ENCODE results near the gene DEUP1.
A peak's percentile ranks its signal among the peaks of the same experiment; 100 is the strongest.

DEUP1 gene, protein sequence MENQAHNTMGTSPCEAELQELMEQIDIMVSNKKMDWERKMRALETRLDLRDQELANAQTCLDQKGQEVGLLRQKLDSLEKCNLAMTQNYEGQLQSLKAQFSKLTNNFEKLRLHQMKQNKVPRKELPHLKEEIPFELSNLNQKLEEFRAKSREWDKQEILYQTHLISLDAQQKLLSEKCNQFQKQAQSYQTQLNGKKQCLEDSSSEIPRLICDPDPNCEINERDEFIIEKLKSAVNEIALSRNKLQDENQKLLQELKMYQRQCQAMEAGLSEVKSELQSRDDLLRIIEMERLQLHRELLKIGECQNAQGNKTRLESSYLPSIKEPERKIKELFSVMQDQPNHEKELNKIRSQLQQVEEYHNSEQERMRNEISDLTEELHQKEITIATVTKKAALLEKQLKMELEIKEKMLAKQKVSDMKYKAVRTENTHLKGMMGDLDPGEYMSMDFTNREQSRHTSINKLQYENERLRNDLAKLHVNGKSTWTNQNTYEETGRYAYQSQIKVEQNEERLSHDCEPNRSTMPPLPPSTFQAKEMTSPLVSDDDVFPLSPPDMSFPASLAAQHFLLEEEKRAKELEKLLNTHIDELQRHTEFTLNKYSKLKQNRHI

DNA sequence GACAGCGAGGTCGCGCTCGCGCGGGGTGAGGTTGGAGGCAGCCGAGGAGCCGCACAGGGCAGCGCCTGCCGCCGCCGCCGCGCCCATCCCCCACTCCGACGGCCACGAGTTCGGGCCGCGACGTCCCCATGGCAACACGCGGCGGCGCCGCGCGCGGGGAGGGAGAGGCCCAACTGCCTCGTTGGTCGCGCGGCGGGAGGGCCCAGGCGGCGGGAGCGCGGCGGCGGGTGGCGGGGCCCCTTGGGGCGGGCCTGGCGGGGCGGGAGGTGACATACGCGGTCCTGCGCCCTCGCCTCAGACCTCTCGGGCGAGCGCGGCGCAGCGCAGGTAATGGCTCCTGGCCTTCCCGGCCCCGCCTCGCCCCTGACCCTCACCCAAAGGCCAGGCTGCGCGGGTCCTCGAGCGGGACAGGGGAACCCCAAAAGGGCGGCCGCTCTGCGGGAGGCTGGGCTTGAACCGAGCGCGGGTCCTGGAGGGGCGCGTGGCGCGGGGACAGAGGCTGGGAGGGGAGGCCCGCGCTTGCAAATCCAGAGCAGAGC, at the start of gene DEUP1:
TSS of gene DEUP1 (plus strand) at position 297 of the 539 bp plus-strand sequence. CDS start 1,518 bp downstream, outside the sequence.
- H3K27me3 ChIP-seq (ENCODE audit: control insufficient read depth in 2 of 2, insufficient read depth in 2 of 2, low read length in 2 of 2) = peaks cover 3 to 5% of the 10 kb centered on the region in 2 donors
- H3K36me3 ChIP-seq (ENCODE audit: control insufficient read depth in 2 of 2, insufficient read depth in 2 of 2, low read length in 2 of 2) = no peaks in the 10 kb centered on the region
- H3K4me3 ChIP-seq (ENCODE audit: low read length in 2 of 2) = peak within 1 kb of the TSS; percentile 54 to 61
- no peak within 1 kb of the TSS for H3K27ac ChIP-seq (ENCODE audit: low read depth in 2 of 2, low read length in 2 of 2)
- no peaks in the 10 kb centered on the region for H3K9me3 ChIP-seq (ENCODE audit: control insufficient read depth in 2 of 2, low read length in 2 of 2)
- no peak within 1 kb of the TSS for H3K9ac ChIP-seq (ENCODE audit: low read depth in 1 of 2, low read length in 2 of 2)
- peaks cover 0 to 4% of the 10 kb centered on the region in 2 donors for H3K4me1 ChIP-seq (ENCODE audit: control insufficient read depth in 2 of 2, insufficient read depth in 2 of 2, low read length in 2 of 2)

DNA sequence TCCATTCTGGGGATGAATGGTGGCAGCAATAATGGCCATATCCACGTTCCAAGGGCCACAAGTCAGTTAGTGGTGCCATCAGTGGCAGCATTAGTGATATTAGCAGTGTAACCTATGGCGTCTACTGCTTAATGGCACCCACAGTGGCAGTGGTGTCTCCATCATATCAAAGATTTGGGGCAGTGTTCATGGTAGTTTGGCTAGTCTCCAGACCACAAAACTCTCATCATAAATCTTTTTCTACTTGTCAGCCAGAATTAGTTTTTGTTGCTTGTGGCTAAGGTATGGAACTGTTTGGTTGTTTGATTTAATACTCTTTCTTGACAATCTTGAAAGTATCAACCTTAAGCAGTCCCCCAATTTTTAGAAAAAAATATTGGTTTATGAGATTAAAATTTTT, 45.1 kb upstream of the DEUP1 start:
- Histone ChIP-seq H3K27me3 (ENCODE audit: control insufficient read depth in 2 of 2, insufficient read depth in 2 of 2, low read length in 2 of 2) (no peaks in the 10 kb centered on the region), H3K27ac (ENCODE audit: low read depth in 2 of 2, low read length in 2 of 2) (no peak overlapping the region), H3K9me3 (ENCODE audit: control insufficient read depth in 2 of 2, low read length in 2 of 2) (no peaks in the 10 kb centered on the region), H3K4me1 (ENCODE audit: control insufficient read depth in 2 of 2, insufficient read depth in 2 of 2, low read length in 2 of 2) (no peaks in the 10 kb centered on the region), H3K9ac (ENCODE audit: low read depth in 1 of 2, low read length in 2 of 2) (no peak overlapping the region), H3K4me3 (ENCODE audit: low read length in 2 of 2) (no peak overlapping the region), H3K36me3 (ENCODE audit: control insufficient read depth in 2 of 2, insufficient read depth in 2 of 2, low read length in 2 of 2) (no peaks in the 10 kb centered on the region)

DNA sequence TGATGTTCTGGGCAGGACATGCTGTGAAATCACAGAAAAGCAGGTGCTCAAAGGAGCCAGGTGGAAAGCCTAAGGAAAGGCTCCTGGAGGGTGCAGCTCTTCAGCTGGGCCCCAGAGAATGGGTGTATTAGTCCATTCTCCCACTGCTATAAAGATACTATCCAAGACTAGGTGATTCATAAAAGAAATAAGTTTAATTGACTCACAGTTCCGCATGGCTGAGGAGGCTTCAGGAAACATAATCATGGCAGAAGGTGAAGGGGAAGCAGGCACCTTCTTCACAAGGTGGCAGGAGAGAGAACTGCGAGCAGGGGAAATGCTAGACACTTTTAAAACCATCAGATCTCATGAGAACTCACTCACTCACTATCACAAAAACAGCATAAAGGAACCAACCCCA, 43.1 kb upstream of the DEUP1 start:
- no peak overlapping the region for H3K27ac ChIP-seq (ENCODE audit: low read depth in 2 of 2, low read length in 2 of 2)
- H3K4me1 ChIP-seq (ENCODE audit: control insufficient read depth in 2 of 2, insufficient read depth in 2 of 2, low read length in 2 of 2) = no peaks in the 10 kb centered on the region
- H3K27me3 ChIP-seq (ENCODE audit: control insufficient read depth in 2 of 2, insufficient read depth in 2 of 2, low read length in 2 of 2) = no peaks in the 10 kb centered on the region
- H3K9me3 ChIP-seq (ENCODE audit: control insufficient read depth in 2 of 2, low read length in 2 of 2) = no peaks in the 10 kb centered on the region
- H3K36me3 ChIP-seq (ENCODE audit: control insufficient read depth in 2 of 2, insufficient read depth in 2 of 2, low read length in 2 of 2) = no peaks in the 10 kb centered on the region
- no peak overlapping the region for H3K4me3 ChIP-seq (ENCODE audit: low read length in 2 of 2)
- no peak overlapping the region for H3K9ac ChIP-seq (ENCODE audit: low read depth in 1 of 2, low read length in 2 of 2)

DNA sequence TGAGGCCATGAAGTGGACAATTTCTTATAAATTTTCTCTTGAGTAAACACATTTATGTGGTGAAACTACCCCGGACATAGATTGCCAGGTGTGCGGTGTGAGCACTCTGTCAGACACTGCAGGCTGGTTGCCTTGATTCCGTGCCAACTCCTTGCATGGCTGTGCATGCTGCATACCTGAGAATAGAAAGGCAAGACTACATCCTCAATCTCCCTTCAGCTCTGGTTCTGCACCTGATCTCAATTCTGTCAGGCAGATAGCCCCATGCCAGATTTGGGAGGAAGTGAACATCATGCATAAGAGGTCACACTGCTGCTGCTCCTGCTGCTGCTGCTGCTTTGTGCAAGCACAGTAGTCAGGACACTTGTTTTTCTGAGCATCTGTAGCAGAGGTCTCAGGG, 42.5 kb upstream of the DEUP1 start:
- Histone ChIP-seq H3K27ac (ENCODE audit: low read depth in 2 of 2, low read length in 2 of 2) (no peak overlapping the region), H3K4me1 (ENCODE audit: control insufficient read depth in 2 of 2, insufficient read depth in 2 of 2, low read length in 2 of 2) (no peaks in the 10 kb centered on the region), H3K9me3 (ENCODE audit: control insufficient read depth in 2 of 2, low read length in 2 of 2) (no peaks in the 10 kb centered on the region), H3K36me3 (ENCODE audit: control insufficient read depth in 2 of 2, insufficient read depth in 2 of 2, low read length in 2 of 2) (no peaks in the 10 kb centered on the region), H3K4me3 (ENCODE audit: low read length in 2 of 2) (no peak overlapping the region), H3K27me3 (ENCODE audit: control insufficient read depth in 2 of 2, insufficient read depth in 2 of 2, low read length in 2 of 2) (no peaks in the 10 kb centered on the region), H3K9ac (ENCODE audit: low read depth in 1 of 2, low read length in 2 of 2) (no peak overlapping the region)

DNA sequence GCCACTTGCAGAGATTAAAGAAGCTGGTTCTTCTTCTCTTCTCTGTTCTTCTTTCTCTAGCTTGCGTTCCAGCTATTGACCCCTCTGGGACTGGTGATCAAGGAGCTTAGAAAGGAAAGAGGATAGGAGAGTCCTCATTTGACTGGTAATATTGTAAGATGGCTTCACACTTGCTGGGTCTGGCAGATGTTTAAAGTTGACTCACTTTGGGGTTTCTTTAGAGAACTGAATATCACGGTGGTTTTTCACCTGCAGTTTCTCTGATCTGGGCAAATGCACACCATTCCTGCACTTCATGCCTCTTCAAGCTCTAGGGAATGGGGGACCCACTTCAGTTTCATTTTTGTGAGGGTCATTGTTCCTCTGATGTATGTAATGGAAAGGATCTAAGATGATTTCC, 41.8 kb upstream of the DEUP1 start:
- Histone ChIP-seq H3K27ac (ENCODE audit: low read depth in 2 of 2, low read length in 2 of 2) (no peak overlapping the region), H3K27me3 (ENCODE audit: control insufficient read depth in 2 of 2, insufficient read depth in 2 of 2, low read length in 2 of 2) (no peaks in the 10 kb centered on the region)

DNA sequence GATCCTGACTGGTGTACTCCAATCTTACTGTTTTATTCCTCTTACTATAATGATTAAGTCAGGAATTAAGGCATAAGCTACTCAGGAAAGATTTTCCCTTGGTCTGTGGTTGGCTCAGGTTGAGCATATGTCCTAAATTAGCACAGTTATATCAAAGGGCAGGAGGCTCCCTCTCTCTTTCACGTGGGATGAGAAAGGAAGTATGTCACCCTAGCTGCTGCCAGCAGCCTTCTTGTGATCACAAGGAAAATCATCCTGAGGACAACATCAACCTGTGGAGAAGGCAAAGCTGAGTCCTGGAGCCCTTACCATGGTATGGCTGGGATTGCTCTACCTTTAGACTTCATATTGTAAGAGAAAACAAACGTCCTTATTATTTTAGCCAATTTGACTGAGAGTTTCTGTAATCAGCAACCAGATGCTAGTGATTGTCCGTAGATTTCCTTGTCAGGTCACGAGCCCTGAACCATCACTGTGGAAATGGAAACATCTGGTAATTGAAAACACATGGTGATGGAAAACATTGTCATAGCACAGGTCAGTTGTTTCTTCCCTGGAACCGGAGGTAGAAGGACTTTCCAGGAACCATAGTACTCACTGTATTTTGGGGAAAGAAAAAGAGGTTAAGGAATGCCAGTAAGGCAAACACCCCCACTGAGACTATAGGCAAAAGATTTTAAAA, 40.6 kb upstream of the DEUP1 start:
- H3K4me1 ChIP-seq (ENCODE audit: control insufficient read depth in 2 of 2, insufficient read depth in 2 of 2, low read length in 2 of 2) = no peaks in the 10 kb centered on the region
- H3K9me3 ChIP-seq (ENCODE audit: control insufficient read depth in 2 of 2, low read length in 2 of 2) = no peaks in the 10 kb centered on the region
- H3K4me3 ChIP-seq (ENCODE audit: low read length in 2 of 2) = no peak overlapping the region
- H3K27me3 ChIP-seq (ENCODE audit: control insufficient read depth in 2 of 2, insufficient read depth in 2 of 2, low read length in 2 of 2) = no peaks in the 10 kb centered on the region
- no peak overlapping the region for H3K9ac ChIP-seq (ENCODE audit: low read depth in 1 of 2, low read length in 2 of 2)
- H3K27ac ChIP-seq (ENCODE audit: low read depth in 2 of 2, low read length in 2 of 2) = no peak overlapping the region
- H3K36me3 ChIP-seq (ENCODE audit: control insufficient read depth in 2 of 2, insufficient read depth in 2 of 2, low read length in 2 of 2) = no peaks in the 10 kb centered on the region

More for the DNA sequence above, 41.8 kb upstream of the DEUP1 start:
- no peaks in the 10 kb centered on the region for H3K4me1 ChIP-seq (ENCODE audit: control insufficient read depth in 2 of 2, insufficient read depth in 2 of 2, low read length in 2 of 2)
- H3K9me3 ChIP-seq (ENCODE audit: control insufficient read depth in 2 of 2, low read length in 2 of 2) = no peaks in the 10 kb centered on the region
- no peak overlapping the region for H3K4me3 ChIP-seq (ENCODE audit: low read length in 2 of 2)
- H3K9ac ChIP-seq (ENCODE audit: low read depth in 1 of 2, low read length in 2 of 2) = no peak overlapping the region
- no peaks in the 10 kb centered on the region for H3K36me3 ChIP-seq (ENCODE audit: control insufficient read depth in 2 of 2, insufficient read depth in 2 of 2, low read length in 2 of 2)

DNA sequence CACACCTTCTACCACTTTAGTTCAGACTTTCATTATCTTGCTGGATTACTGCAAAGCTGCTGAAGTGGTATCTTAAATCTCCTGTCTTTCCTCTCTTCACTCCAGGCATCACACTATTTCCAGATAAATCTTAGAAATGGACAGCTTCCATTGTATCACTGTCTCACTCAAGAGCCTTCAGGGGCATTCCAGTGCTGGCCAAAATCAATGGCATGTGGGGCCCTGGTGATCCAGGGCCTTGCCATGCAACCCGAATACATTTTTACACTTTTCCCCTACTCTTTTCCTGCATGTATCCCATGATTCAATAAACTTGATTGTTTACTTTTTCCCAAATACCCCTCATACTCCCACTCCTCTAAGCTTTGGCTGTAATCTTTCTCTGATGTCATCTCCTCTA, 39.4 kb upstream of the DEUP1 start:
- no peak overlapping the region for H3K4me3 ChIP-seq (ENCODE audit: low read length in 2 of 2)
- no peaks in the 10 kb centered on the region for H3K9me3 ChIP-seq (ENCODE audit: control insufficient read depth in 2 of 2, low read length in 2 of 2)
- no peaks in the 10 kb centered on the region for H3K27me3 ChIP-seq (ENCODE audit: control insufficient read depth in 2 of 2, insufficient read depth in 2 of 2, low read length in 2 of 2)
- no peak overlapping the region for H3K9ac ChIP-seq (ENCODE audit: low read depth in 1 of 2, low read length in 2 of 2)
- no peaks in the 10 kb centered on the region for H3K4me1 ChIP-seq (ENCODE audit: control insufficient read depth in 2 of 2, insufficient read depth in 2 of 2, low read length in 2 of 2)
- H3K27ac ChIP-seq (ENCODE audit: low read depth in 2 of 2, low read length in 2 of 2) = no peak overlapping the region
- no peaks in the 10 kb centered on the region for H3K36me3 ChIP-seq (ENCODE audit: control insufficient read depth in 2 of 2, insufficient read depth in 2 of 2, low read length in 2 of 2)

DNA sequence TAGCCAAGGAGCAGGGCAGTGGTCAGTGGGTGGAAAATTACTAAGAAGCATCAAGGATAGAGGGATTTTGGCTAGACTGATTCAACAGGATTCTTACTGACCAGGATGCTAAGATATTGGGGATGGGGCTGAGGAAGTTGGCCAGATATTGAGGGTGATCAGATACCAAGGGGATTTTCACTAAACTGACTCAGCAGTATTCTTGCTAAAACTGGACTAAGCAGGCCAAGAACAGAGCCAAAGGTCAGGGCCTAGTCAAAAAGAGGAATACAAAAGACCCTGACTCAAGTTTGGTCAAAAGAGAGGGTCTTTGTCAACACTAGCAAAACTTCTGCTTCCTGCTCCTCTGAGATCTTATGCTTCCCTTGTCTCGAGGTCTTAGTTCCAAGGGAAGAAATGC, 38.6 kb upstream of the DEUP1 start:
- no peaks in the 10 kb centered on the region for H3K27me3 ChIP-seq (ENCODE audit: control insufficient read depth in 2 of 2, insufficient read depth in 2 of 2, low read length in 2 of 2)

DNA sequence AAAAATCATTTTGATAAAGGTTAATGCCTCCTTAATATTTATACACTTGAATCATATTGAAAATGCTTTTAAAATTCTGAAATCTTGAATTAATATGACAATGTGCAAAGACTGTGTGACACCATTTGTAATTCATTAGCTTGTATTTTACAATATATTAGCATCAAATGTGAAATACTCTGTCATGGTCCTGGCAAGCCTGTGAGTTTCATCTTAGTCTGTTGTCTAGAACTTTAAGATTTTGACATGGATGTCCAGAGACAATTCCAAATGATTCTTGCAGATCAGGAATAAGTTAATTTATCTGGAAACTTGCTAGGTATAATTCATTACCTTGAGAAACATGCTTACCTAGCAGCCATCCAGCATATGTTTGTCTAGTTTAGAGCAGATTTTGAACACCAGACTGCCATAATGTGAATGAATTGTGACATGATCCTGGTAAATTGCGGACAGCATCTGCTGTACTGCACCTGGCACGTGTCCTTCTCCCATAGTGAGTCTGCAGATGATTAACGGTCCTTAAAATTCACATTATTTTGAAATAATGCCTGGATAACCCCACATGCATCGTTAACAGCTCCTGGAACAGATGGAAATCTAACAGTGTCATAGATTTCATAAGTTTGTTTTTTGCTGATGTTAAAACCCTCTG, 34.5 kb upstream of the DEUP1 start:
- no peaks in the 10 kb centered on the region for H3K36me3 ChIP-seq (ENCODE audit: control insufficient read depth in 2 of 2, insufficient read depth in 2 of 2, low read length in 2 of 2)
- no peaks in the 10 kb centered on the region for H3K4me1 ChIP-seq (ENCODE audit: control insufficient read depth in 2 of 2, insufficient read depth in 2 of 2, low read length in 2 of 2)
- no peaks in the 10 kb centered on the region for H3K27me3 ChIP-seq (ENCODE audit: control insufficient read depth in 2 of 2, insufficient read depth in 2 of 2, low read length in 2 of 2)
- no peaks in the 10 kb centered on the region for H3K9me3 ChIP-seq (ENCODE audit: control insufficient read depth in 2 of 2, low read length in 2 of 2)
- H3K4me3 ChIP-seq (ENCODE audit: low read length in 2 of 2) = no peak overlapping the region
- no peak overlapping the region for H3K9ac ChIP-seq (ENCODE audit: low read depth in 1 of 2, low read length in 2 of 2)
- no peak overlapping the region for H3K27ac ChIP-seq (ENCODE audit: low read depth in 2 of 2, low read length in 2 of 2)

More for the DNA sequence above, 38.6 kb upstream of the DEUP1 start:
- H3K27ac ChIP-seq (ENCODE audit: low read depth in 2 of 2, low read length in 2 of 2) = no peak overlapping the region
- H3K9ac ChIP-seq (ENCODE audit: low read depth in 1 of 2, low read length in 2 of 2) = no peak overlapping the region
- no peaks in the 10 kb centered on the region for H3K4me1 ChIP-seq (ENCODE audit: control insufficient read depth in 2 of 2, insufficient read depth in 2 of 2, low read length in 2 of 2)
- H3K4me3 ChIP-seq (ENCODE audit: low read length in 2 of 2) = no peak overlapping the region
- H3K36me3 ChIP-seq (ENCODE audit: control insufficient read depth in 2 of 2, insufficient read depth in 2 of 2, low read length in 2 of 2) = no peaks in the 10 kb centered on the region
- H3K9me3 ChIP-seq (ENCODE audit: control insufficient read depth in 2 of 2, low read length in 2 of 2) = no peaks in the 10 kb centered on the region
